H1 (cell line): ENCODE measurements around the gene ZNF263. TPM values are rescaled to one million over a fixed set of nuclear protein-coding genes. Genes with fewer than 3 reads are reported as not detected.

Experiments used
- ATF3 ChIP-seq: IDR thresholded peaks from 2 replicates; pipeline ENCODE4 v1.6.1; 2011; ENCODE audit warnings: low read depth, mild to moderate bottlenecking, low read length; ENCODE audit not compliant: insufficient read depth
- CTCF ChIP-seq, 3 experiments: IDR thresholded peaks; 1 replicate in 2 of 3; 2 replicates in 1 of 3; pipeline versions ENCODE4 v1.5.1 to v1.6.1; 2011; ENCODE audit warnings: low read length in 3 of 3, mild to moderate bottlenecking in 3 of 3, inconsistent platforms in 2 of 3, low read depth in 1 of 3, moderate library complexity in 1 of 3; ENCODE audit not compliant: insufficient read depth in 1 of 3; ENCODE audit errors: control extremely low read depth in 1 of 3
- NRF1 ChIP-seq: IDR thresholded peaks from 2 replicates; pipeline ENCODE4 v1.6.1; 2011; ENCODE audit warnings: mild to moderate bottlenecking, low read depth, low read length, improper control_type of control experiment
- PHF8 ChIP-seq: fragments of 200-600 bp; sonication (generic); conservative IDR thresholded peaks from 2 replicates; pipeline ENCODE4 v1.7.1; 2012; ENCODE audit warnings: low read depth, mild to moderate bottlenecking, inconsistent platforms, low read length, moderate library complexity
- POLR2A ChIP-seq, 2 experiments: IDR thresholded peaks; 1 replicate in 1 of 2; 2 replicates in 1 of 2; pipeline ENCODE4 v1.6.1; 2011; ENCODE audit warnings: low read depth in 2 of 2, low read length in 2 of 2, mild to moderate bottlenecking in 2 of 2; ENCODE audit errors: control extremely low read depth in 1 of 2
- RBBP5 ChIP-seq: IDR thresholded peaks from 2 replicates; pipeline ENCODE4 v1.7.1; 2012; ENCODE audit warnings: low read depth, mild to moderate bottlenecking, inconsistent platforms, low read length, moderate library complexity, borderline replicate concordance
- polyA plus RNA-seq, 7 experiments: library from polyadenylated mRNA; depleted of rRNA in 3 of 7; stranded (reverse) in 5 of 7; unstranded in 2 of 7; fragments of >200 nt in 5 of 7; fragments of 200-250 nt in 2 of 7; gene quantifications; 1 replicate in 5 of 7; 2 replicates in 1 of 7; 4 replicates in 1 of 7; pipeline versions ENCODE4 v1.2.1 to v1.2.3, GENCODE V29; 2011 to 2013; ENCODE audit warnings: missing spikeins in 2 of 7, mixed read lengths in 2 of 7
- total RNA-seq: library from RNA; stranded (reverse); fragmentation: NEBNext Ultra II Directional; extraction: Animal tissue kit (Norgen Biotek cat#: 25700); gene quantifications from 2 replicates; pipeline ENCODE4 v1.2.1, GENCODE V29; 2021

The ZNF263 gene
- total and polyA plus RNA-seq, 2 of the 8 experiments (the other 6 are each of a cell fraction or from before 2014, with no cell fraction given): 9.2 to 26.7 TPM

DNA sequence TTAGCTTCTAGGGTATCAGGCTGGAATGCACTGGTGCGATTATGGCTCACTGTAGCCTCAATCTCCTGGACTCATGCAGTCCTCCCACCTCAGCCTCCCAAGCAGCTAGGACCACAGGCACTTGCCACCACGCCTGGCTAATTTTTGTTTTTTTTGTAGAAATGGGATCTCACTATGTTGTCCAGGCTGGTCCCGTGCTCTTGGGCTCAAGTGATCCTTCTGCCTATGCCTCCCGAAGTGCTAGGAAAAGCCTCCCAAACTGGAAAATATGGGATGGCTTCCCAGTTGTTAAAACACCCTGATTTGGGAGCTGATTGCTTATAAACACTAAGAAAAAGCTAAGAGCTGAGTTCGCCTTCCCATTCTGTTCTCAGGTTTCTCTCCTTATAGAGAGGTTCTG, 6.6 kb upstream of the ZNF263 start (continued):
- TF ChIP-seq POLR2A (IDR thresholded peaks at IDR 0.05; ENCODE audit: control extremely low read depth in 1 of 2, low read depth in 2 of 2, low read length in 2 of 2): no peak
- no peak for TF ChIP-seq PHF8
- TF ChIP-seq RBBP5: no peak
- TF ChIP-seq ATF3: no peak
- no peak for TF ChIP-seq CTCF (IDR thresholded peaks at IDR 0.05; ENCODE audit: control extremely low read depth in 1 of 3, insufficient read depth in 1 of 3, low read depth in 1 of 3, low read length in 3 of 3)
- TF ChIP-seq NRF1: no peak
